Measurements from ENCODE around the gene PHF19.
A peak's percentile ranks its signal among the peaks of the same experiment; 100 is the strongest.

PHF19 gene

DNA sequence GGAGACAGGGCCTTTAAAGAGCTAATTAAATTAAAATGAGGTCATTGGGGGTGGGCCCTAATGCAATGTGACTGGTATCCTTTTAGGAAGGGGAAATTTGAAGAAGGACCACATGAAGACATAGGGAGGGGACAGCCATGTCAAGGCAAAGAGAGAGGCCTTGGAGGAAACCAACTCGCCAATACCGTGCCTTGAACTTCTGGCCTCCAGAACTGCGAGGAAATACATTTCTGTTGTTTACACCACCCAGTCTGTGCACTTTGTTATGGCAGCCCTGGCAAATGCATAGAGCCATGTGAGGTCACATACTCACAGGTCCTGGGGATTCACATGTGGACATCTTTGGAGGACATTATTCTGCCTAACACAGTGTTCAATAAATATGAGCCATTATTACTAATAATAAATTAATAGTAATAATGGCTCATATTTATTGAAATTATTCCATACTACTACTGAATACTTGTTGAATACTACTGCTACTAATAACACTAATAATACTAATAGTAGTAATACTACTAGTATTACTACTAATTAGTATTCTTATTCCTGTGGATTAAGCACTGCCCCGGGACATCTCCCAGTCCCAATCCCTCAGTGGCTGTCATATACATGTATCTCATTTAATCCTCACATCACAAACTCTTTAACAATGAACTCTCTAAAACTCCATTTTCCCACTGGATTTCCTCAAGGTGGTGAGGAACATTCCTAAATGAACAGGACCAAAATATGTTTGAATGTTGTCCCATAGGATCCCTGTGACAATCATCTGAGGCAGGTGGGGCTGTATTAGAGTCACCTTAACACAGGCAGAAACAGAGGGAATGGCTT, 41.2 kb upstream of the PHF19 start:
- Histone ChIP-seq H3K36me3 (replicated peaks) (no peaks in the 10 kb centered on the region), H3K9me3 (no peaks in the 10 kb centered on the region), H3K4me3 (no peak overlapping the region), H3K4me1 (no peaks in the 10 kb centered on the region; the same call in 1 of the 2 replicates), H3K27me3 (ENCODE audit: low read depth) (no peaks in the 10 kb centered on the region)
- DNase-seq (ENCODE audit: low spot score in 2 of 2), result no peak
- in situ Hi-C loops (cut with MboI; ENCODE audit: low sequenced_read_pairs), result no loop called here

DNA sequence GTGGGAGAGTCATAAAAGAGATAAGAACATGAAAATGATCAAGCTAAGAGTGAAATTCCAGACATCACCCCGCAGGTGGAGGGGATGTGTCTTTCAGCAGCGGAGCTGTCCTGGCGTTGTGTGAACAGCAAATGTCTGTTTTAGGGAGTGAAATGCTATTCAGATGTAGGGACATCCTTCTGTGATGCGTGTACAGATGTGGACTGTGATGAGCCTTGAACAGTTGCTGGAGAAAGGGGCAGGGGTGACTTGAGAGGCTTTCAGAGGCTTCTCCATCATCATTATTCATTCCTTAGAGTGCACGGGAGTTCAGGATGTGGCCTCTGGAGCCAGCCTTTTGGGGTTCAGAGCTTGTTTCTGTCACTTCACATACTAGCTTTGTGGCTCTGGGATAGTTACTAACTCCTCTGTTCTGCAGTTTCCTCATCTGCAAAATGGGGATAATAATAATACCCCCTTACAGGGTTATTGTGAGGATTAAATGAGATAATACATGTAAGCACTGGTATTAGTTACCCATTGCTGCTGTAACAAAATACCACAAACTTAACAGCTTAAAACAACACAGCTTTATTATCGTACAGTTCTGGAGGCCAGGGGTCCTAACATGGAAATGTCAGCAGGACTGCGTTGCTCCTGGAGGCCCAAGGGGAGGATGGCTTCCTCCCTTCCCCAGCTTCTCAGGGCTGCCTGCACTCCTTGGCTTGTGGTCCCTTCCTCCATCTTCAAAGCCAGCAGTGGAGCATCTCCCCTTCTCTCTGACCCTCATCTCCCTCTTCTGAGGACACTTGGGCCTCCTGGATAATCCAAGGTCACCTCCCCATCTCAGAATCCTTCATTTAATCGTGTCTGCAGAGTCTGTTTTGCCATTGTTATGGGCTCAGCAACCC, 40.2 kb upstream of the PHF19 start:
- H3K9me3 ChIP-seq, result no peaks in the 10 kb centered on the region
- in situ Hi-C loops (cut with MboI; ENCODE audit: low sequenced_read_pairs), result no loop called here
- no peaks in the 10 kb centered on the region; the same call in 1 of the 2 replicates for H3K4me1 ChIP-seq
- DNase-seq (ENCODE audit: low spot score in 2 of 2), result no peak
- no peak overlapping the region for H3K4me3 ChIP-seq
- no peaks in the 10 kb centered on the region for H3K36me3 ChIP-seq (replicated peaks)
- H3K27me3 ChIP-seq (ENCODE audit: low read depth), result no peaks in the 10 kb centered on the region

DNA sequence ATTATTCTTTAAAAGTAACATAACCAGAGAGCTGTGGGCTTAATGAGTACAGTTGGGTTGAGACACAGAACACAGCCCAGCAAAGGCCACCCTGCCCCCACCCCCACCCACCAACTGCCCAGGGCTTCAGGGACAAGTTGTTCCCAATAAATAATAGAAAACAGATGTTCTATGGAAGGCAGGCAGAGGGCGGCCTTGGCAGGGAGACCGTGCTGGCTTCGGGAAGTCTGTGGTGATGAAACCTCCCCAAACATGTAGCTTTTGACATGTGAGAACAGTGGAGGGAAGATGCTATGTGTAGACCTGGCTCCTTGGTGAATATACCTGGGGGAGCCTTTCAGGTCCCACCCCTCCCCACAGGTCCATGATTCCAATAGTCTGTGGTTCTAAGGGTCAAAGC, 39.6 kb upstream of the PHF19 start:
- no peaks in the 10 kb centered on the region for H3K27me3 ChIP-seq (ENCODE audit: low read depth)
- H3K36me3 ChIP-seq (replicated peaks), result no peaks in the 10 kb centered on the region
- H3K9me3 ChIP-seq, result no peaks in the 10 kb centered on the region
- no peaks in the 10 kb centered on the region; the same call in 1 of the 2 replicates for H3K4me1 ChIP-seq
- DNase-seq (ENCODE audit: low spot score in 2 of 2), result peak in 1 of 2 experiments; percentile 30
- in situ Hi-C loops (cut with MboI; ENCODE audit: low sequenced_read_pairs), result no loop called here
- H3K4me3 ChIP-seq, result no peak overlapping the region

DNA sequence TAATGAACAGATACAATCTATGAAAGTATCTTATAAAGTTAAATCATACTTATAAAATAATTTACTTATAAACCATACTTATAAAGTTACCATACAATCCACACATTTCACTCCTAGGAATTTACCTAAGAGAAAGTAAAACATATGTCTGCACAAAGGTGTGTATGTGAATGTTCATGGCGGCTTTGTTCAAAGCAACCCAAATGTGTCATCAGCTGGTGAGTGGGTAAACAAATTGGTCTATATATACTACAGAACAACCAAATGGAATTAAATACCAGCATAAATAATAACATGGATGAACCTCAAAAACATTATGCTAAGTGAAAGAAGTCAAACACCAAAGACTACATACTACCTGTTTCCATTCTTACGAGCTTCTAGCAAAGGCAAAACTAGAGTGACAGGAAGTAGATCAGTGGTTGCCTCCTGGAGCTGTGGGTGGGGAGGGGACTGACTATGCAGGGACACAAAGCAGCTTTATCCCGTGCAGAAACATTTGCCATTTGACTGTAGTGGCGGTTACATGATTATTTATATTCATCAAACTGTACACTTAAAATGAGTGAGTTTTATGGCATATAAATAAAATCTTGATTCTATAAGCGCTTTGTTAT, 39.0 kb upstream of the PHF19 start:
- Histone ChIP-seq H3K4me3 (no peak overlapping the region), H3K36me3 (replicated peaks) (no peaks in the 10 kb centered on the region), H3K27me3 (ENCODE audit: low read depth) (no peaks in the 10 kb centered on the region), H3K9me3 (no peaks in the 10 kb centered on the region), H3K4me1 (no peaks in the 10 kb centered on the region; the same call in 1 of the 2 replicates)
- in situ Hi-C loops (cut with MboI; ENCODE audit: low sequenced_read_pairs), result no loop called here
- no peak for DNase-seq (ENCODE audit: low spot score in 2 of 2)

DNA sequence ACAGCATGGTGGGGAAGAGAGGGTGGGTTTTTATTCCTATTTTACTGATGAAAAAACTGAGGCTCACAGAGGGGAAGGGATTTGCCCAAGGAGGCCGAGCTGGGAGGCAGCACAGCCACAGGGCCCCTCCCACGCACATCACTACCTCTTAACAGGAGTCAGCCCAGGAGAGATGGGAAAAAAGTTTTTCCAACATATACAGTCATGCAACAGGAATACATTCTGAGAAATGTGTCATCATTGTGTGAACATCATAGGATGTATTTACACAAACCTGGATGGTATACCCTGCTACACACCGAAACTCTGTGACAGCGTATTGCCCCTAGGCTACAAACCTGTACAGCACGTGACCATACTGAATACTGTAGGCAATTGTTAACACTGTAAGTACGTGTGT, 38.0 kb upstream of the PHF19 start:
- Histone ChIP-seq H3K27me3 (ENCODE audit: low read depth) (no peaks in the 10 kb centered on the region), H3K4me3 (no peak overlapping the region), H3K9me3 (no peaks in the 10 kb centered on the region), H3K4me1 (no peaks in the 10 kb centered on the region; the same call in 1 of the 2 replicates), H3K36me3 (replicated peaks) (no peaks in the 10 kb centered on the region)
- in situ Hi-C loops (cut with MboI; ENCODE audit: low sequenced_read_pairs), result no loop called here
- no peak for DNase-seq (ENCODE audit: low spot score in 2 of 2)

DNA sequence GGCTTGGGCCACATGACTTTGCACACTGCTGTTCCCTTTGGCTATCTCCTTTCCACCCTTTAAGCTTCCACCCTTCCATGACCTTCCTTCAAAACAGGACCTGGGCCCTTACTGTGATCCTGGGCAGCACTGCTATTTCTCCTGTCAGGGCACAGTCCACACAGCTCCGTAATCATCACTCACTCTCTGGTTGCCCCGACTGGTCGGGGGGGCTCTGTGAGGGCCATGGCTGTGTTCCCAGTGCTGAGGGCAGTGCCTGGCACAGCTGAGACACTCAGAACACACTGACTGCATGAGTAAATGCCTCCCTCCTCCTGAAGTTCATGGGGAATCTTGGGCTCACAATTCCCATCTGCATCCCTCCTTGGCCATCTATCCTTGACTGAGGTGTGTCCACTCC, 37.4 kb upstream of the PHF19 start:
- H3K4me3 ChIP-seq, result no peak overlapping the region
- no peaks in the 10 kb centered on the region for H3K9me3 ChIP-seq
- no peaks in the 10 kb centered on the region for H3K36me3 ChIP-seq (replicated peaks)
- in situ Hi-C loops (cut with MboI; ENCODE audit: low sequenced_read_pairs), result no loop called here
- H3K27me3 ChIP-seq (ENCODE audit: low read depth), result no peaks in the 10 kb centered on the region
- H3K4me1 ChIP-seq, result no peaks in the 10 kb centered on the region
- DNase-seq (ENCODE audit: low spot score in 2 of 2), result no peak

DNA sequence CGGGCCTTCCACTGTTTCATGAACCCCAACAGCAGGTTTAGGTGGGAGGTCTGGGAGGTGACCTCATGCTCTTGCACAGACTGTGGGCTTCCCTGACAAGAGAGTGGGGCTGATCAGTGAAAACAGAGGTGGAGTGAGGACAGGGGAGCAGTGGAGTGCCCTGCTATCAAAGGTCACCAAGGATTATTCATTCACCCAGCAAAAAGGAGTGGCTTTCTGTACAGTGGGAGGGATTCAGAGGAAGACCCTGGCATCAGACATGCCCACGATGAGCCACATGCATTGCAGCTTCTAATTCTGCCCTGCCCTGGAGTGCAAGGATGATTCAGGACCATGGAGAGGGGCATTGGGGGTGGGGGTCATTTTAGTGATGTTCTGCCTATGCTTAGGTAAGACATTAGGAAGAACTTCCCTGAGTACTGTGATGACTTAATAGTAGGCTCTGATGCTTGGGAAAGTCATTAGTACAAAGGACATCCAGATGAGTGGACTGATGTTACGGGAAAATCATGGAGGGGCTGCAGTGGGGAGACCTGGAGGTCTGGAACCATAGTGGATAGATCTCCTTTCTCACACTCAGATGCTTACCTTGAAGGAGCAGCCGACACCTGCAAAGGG, 36.8 kb upstream of the PHF19 start:
- Histone ChIP-seq H3K9me3 (no peaks in the 10 kb centered on the region), H3K36me3 (replicated peaks) (no peaks in the 10 kb centered on the region), H3K4me3 (no peak overlapping the region), H3K4me1 (no peaks in the 10 kb centered on the region), H3K27me3 (ENCODE audit: low read depth) (no peaks in the 10 kb centered on the region)
- DNase-seq (ENCODE audit: low spot score in 2 of 2), result peak in 1 of 2 experiments; percentile 59
- in situ Hi-C loops (cut with MboI; ENCODE audit: low sequenced_read_pairs), result no loop called here

DNA sequence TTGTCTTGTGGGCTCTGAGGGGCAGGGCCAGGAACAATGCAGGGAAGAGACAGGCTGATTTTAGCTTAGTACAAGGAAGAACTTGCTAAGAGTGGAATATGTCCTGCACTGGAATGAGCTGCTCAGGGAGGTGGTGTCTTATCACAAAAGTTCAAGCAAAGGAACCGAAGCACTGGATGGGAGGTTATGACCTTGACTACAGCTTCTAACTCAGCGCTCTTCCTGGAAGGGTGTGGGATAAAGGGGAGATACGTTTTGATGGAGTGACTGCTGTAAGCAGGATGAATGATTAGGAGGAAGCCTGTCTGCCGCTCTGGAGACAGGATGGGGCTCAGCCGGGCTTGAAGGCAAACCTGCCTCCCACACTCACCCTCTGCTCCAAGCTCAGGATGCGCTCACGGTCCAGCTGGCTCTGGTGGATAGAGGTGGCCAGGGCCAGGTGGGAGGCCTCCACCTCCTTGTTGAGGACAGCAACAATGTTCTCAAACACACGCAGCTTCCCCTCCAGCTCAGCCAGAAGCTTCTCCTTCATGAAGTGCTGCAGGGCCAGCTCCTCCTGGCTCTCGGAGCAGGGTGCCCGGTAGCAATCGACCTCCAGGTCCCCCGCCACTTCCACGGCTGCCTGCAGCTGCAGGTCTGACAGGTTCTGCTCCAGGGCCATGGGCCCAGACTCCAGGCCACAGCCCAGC, 36.1 kb upstream of the PHF19 start:
- DNase-seq (ENCODE audit: low spot score in 2 of 2), result no peak
- no peaks in the 10 kb centered on the region for H3K4me1 ChIP-seq
- in situ Hi-C loops (cut with MboI; ENCODE audit: low sequenced_read_pairs), result no loop called here
- no peaks in the 10 kb centered on the region for H3K27me3 ChIP-seq (ENCODE audit: low read depth)
- no peaks in the 10 kb centered on the region for H3K9me3 ChIP-seq
- H3K36me3 ChIP-seq (replicated peaks), result no peaks in the 10 kb centered on the region
- no peak overlapping the region for H3K4me3 ChIP-seq

DNA sequence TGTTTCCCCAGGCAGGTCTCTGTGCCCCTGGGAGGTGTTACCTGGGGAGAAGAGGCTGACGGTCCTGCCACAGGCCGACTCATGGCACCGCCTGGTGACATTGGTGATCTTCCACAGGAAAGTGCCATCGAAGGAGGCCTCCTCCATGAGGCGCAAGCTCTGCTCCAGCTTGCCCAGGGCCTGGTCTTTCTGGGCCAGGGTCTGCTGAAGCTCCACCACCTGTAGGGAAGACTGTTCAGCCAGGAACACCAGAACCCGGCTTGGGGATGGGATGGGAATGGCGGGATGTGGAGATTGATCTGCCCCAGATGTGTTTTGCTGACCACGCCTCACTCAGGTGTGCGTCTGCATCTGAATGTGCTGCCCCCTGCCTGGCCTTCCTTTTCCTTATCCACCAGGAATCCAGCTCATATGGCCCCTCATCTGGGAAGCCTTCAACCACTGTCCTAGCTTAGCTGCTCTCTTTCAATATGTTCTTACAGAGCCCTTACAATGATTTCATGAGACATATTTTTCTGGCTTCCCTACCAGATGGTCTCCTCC, 34.4 kb upstream of the PHF19 start:
- Histone ChIP-seq H3K4me3 (no peak overlapping the region), H3K27me3 (ENCODE audit: low read depth) (no peaks in the 10 kb centered on the region), H3K9me3 (no peaks in the 10 kb centered on the region), H3K36me3 (replicated peaks) (no peaks in the 10 kb centered on the region), H3K4me1 (no peaks in the 10 kb centered on the region)
- DNase-seq (ENCODE audit: low spot score in 2 of 2), result no peak
- in situ Hi-C loops (cut with MboI; ENCODE audit: low sequenced_read_pairs), result no loop called here

DNA sequence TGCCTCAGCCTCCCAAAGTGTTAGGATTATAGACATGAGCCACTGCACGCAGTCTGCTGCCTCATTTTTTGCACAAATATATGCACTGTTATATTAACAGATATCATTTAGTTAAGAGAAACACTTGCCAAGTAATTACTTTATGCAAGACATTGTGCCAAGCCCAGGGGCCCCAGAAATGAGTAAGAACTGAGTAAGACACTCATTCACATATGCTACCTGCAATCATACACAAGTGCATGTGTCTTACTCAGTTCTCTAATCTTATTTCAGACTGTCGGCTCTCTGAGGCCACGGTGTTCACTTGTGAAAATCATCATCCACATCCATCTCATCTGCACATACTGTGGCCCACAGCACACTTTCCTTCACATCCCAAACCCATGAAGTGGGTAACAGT, 33.7 kb upstream of the PHF19 start:
- Histone ChIP-seq H3K4me1 (no peaks in the 10 kb centered on the region), H3K27me3 (ENCODE audit: low read depth) (no peaks in the 10 kb centered on the region), H3K36me3 (replicated peaks) (no peaks in the 10 kb centered on the region), H3K4me3 (no peak overlapping the region), H3K9me3 (no peaks in the 10 kb centered on the region)
- DNase-seq (ENCODE audit: low spot score in 2 of 2), result no peak
- in situ Hi-C loops (cut with MboI; ENCODE audit: low sequenced_read_pairs), result no loop called here

DNA sequence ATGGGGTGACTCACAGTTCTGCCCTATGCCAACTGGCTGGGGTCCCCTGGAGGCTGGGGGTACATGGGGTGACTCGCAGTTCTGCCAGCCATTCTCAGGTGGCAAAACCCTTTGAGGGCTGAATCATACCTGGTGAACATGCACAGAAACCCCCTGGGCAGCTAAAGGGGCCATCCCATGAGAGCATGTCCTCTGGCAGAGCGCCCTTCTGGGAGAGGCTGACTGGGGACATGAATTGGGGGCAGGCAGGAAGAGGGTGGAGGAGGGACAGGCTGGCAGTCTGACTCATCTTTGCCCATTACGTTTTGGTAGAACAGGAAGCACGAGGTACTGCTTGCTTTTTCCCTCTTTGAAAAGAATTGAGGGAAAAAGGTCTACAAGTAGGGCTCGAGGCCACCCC, 32.9 kb upstream of the PHF19 start:
- H3K4me3 ChIP-seq, result no peak overlapping the region
- in situ Hi-C loops (cut with MboI; ENCODE audit: low sequenced_read_pairs), result no loop called here
- H3K4me1 ChIP-seq, result no peaks in the 10 kb centered on the region
- no peaks in the 10 kb centered on the region for H3K36me3 ChIP-seq (replicated peaks)
- DNase-seq (ENCODE audit: low spot score in 2 of 2), result no peak
- no peaks in the 10 kb centered on the region for H3K27me3 ChIP-seq (ENCODE audit: low read depth)
- no peaks in the 10 kb centered on the region for H3K9me3 ChIP-seq

DNA sequence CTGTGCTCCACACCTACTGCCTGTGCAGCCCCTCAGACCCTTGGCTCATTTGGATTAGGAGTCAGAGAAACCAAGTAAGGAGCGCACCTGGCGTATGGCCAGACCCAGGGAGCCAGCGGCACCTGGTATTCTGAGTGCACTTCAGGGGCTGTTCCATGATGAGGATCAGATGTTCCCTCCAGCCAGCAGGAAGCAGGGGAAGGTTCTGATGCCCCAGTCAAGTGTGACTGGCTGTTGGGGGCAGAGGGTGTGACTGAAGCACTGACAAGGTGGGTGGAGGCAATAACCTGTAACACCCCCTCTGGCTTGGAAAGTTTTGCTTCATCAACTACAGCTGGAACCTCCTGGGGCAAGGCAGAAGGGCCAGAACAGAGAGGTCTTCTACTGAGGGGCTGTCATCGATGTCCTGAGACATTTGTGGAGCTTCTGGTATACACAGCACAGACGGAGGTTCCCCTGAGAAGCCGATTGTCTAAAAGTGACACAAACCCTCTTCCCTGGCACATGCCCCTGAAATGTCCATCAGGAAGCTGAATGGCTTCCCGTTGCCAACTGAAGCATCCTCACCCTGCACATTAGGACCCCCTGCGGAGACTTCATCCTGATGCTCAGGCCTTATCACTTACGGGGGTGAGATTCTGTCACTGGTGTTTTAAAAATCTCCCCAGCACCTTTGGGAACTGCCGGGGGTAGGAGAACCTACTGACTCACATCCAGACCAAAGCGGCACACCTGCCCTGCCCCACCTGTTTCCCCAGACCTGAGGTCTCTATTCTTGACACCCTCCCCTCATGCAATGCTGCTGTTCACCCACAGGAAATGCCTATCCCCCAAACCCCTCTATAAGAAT, 28.6 kb upstream of the PHF19 start:
- no peaks in the 10 kb centered on the region for H3K9me3 ChIP-seq
- no peak overlapping the region for H3K4me3 ChIP-seq
- no peaks in the 10 kb centered on the region for H3K36me3 ChIP-seq (replicated peaks)
- no peaks in the 10 kb centered on the region for H3K4me1 ChIP-seq
- in situ Hi-C loops (cut with MboI; ENCODE audit: low sequenced_read_pairs), result no loop called here
- H3K27me3 ChIP-seq (ENCODE audit: low read depth), result no peaks in the 10 kb centered on the region
- DNase-seq (ENCODE audit: low spot score in 2 of 2), result no peak

Data from HAP-1 (cell line).